Effector memory CD4-positive, alpha-beta T cell (primary cell): Measurements from ENCODE around the gene PNPLA8.
"Not testable (repeated sequence)": the region's sequence is repeated elsewhere in the genome, so short reads cannot be mapped to it uniquely, and the experiment has no call there.

Experiments used
- DNase-seq, 3 donors: peaks; one replicate each; pipeline ENCODE4 v3.0.0-alpha.2; 2020
- H3K27ac ChIP-seq: 2 replicates; pipeline ENCODE4 v1.7.0; 2013; ENCODE audit warnings: mild to moderate bottlenecking, low read length, moderate library complexity; ENCODE audit not compliant: insufficient read depth, poor library complexity, severe bottlenecking
- H3K27me3 ChIP-seq: replicated peaks from 2 replicates; pipeline ENCODE4 v1.7.0; 2013; ENCODE audit warnings: mild to moderate bottlenecking, low read length; ENCODE audit not compliant: insufficient read depth, control insufficient read depth, poor library complexity, severe bottlenecking
- H3K36me3 ChIP-seq: 2 replicates; pipeline ENCODE4 v1.7.0; 2013; ENCODE audit warnings: mild to moderate bottlenecking, low read length, moderate library complexity; ENCODE audit not compliant: control insufficient read depth, insufficient read depth
- H3K4me1 ChIP-seq: 2 replicates; pipeline ENCODE4 v1.7.0; 2013; ENCODE audit warnings: low read length, mild to moderate bottlenecking; ENCODE audit not compliant: control insufficient read depth, insufficient read depth, poor library complexity, severe bottlenecking
- H3K4me3 ChIP-seq: 2 replicates; pipeline ENCODE4 v1.7.0; 2013; ENCODE audit warnings: low read length, low read depth, mild to moderate bottlenecking; ENCODE audit not compliant: insufficient read depth, poor library complexity, severe bottlenecking
- H3K9me3 ChIP-seq: 2 replicates; pipeline ENCODE4 v1.7.0; 2013; ENCODE audit warnings: mild to moderate bottlenecking, low read length, moderate library complexity; ENCODE audit not compliant: control insufficient read depth

The PNPLA8 gene

DNA sequence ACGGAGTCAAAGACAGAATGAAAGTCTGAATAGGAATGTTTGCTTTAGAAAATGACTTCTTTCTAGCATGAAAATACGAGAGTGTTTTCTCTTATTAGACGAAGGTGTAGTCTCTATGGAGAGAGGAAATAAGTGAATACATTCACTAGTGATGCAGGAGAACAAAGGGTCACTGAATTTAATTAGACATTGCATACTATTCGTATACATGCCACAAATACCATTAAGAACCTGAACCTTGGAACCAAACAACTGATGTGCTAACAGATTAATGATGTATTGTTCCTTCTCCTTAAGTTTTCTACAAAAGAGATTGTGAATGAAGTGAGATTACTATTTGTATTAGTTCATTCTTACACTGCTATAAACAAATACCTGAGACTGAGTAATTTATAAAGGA, 33.3 kb upstream of the PNPLA8 start:
- peaks cover 7% of the 10 kb centered on the region for H3K9me3 ChIP-seq
- no peaks in the 10 kb centered on the region for H3K4me1 ChIP-seq
- no peaks in the 10 kb centered on the region for H3K36me3 ChIP-seq
- H3K27me3 ChIP-seq: no peaks in the 10 kb centered on the region
- no peak for DNase-seq
- no peak overlapping the region for H3K27ac ChIP-seq
- H3K4me3 ChIP-seq: no peak overlapping the region

DNA sequence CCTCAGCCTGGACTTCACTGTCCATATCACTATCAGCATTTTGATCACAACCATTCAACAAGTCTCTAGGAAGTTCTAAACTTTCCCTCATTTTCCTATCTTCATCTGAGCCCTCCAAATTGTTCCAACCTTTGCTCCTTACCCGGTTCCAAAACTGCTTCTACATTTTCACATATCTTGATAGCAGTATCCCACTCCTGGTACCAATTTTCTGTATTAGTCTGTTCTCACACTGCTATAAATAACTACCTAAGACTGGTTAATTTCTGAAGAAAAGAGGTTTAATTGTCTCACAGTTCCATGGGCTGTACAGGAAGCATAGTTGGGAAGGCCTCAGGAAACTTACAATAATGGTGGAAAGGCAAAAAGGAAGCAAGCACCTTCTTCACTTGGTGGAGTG, 31.7 kb upstream of the PNPLA8 start:
- Histone ChIP-seq H3K4me3 (no peak overlapping the region), H3K27ac (no peak overlapping the region), H3K4me1 (no peaks in the 10 kb centered on the region), H3K36me3 (no peaks in the 10 kb centered on the region), H3K9me3 (peaks cover 7% of the 10 kb centered on the region), H3K27me3 (no peaks in the 10 kb centered on the region)
- DNase-seq: no peak

DNA sequence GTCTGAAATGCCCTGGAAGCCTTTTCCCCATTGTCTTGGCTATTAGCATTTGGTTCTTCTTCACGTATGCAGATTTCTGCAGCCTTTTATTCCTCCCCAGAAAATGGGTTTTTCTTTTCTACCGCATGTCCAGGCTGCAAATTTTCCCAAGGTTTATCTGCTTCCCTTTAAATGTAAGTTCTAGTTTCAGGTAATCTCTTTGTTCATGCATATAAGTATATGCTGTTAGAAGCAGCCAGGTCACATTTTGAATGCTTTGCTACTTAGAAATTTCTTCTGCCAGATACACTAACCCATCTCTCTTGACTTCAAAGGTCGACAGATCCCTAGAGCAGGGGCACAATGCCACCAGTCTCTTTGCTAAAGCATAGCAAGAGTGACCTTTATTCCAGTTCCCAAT, 31.3 kb upstream of the PNPLA8 start:
- Histone ChIP-seq H3K27me3 (no peaks in the 10 kb centered on the region), H3K9me3 (peaks cover 7% of the 10 kb centered on the region), H3K4me3 (no peak overlapping the region), H3K27ac (no peak overlapping the region), H3K36me3 (no peaks in the 10 kb centered on the region), H3K4me1 (no peaks in the 10 kb centered on the region)
- DNase-seq: no peak

DNA sequence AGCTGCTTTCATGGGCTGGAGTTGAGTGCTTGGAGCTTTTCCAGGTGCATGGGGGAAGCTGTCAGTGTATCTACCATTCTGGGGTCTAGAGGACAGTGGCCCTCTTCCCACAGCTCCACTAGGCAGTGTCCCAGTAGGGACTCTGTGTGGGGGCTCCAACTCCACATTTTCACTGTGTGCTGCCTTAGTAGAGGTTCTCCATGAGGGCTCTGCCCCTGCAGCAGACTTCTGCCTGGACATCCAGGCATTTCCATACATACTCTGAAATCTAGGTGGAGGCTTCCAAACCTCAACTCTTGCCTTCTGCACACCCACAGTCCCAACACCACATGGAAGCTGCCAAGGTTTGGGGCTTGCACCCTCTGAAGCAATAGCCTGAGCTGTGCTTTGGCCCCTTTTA, 30.7 kb upstream of the PNPLA8 start:
- not testable (repeated sequence) for H3K4me3 ChIP-seq, H3K4me1 ChIP-seq, H3K27ac ChIP-seq, DNase-seq, H3K9me3 ChIP-seq, H3K27me3 ChIP-seq, H3K36me3 ChIP-seq

DNA sequence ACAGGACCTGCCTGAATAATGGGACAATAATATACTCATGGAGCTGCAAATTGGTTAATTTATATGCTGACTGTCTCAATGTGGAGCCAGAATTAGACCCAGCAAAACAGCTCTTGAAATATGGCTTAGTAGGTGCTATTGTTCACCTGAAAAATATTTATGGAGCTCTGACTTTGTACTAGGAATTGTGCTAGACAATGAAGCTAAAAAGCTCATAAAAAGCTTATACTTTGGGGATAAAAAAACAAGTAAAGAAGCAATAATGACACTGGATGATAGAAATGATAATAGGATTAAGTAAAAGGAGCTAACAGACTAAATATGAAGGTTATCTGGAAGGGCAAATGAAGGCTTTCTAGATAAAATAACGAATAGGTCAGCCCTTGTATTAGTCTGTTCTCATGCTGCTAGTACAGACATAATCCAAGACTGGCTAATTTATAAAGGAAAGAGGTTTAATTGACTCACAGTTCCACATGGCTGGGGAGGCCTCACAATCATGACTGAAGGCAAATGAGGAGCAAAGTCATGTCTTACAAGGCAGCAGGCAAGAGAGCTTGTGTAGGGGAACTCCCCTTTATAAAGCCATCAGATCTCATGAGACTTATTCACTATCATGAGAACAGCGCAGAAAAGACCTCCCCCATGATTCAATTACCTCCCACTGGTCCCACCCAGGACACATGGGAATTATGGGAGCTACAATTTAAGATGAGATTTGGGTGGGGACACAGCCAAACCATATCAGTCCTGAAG, 22.4 kb upstream of the PNPLA8 start:
- H3K27ac ChIP-seq, H3K36me3 ChIP-seq, H3K9me3 ChIP-seq, H3K4me1 ChIP-seq, H3K4me3 ChIP-seq, DNase-seq, H3K27me3 ChIP-seq: not testable (repeated sequence)

DNA sequence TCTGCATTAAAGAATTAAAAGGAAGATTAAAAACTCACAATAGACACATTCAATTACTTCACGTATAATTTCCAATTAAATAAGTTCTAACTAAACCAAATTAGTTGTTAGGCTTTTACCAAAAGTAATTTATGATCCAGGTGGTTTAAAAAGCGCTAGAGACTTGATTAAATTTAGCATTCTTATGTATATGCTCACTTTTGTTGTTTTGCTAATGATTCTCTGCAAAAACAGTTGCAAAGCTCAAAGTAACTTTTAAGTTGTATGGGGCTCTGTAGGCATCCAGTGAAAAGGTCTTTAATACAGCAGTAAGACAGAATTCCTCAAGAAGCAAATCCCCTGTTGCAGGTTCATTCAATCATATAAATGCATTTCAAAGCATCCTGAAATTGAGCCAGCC, 15.5 kb upstream of the PNPLA8 start:
- no peaks in the 10 kb centered on the region for H3K27me3 ChIP-seq
- no peaks in the 10 kb centered on the region for H3K4me1 ChIP-seq
- H3K4me3 ChIP-seq: no peak overlapping the region
- no peaks in the 10 kb centered on the region for H3K36me3 ChIP-seq
- H3K9me3 ChIP-seq: no peaks in the 10 kb centered on the region
- no peak overlapping the region for H3K27ac ChIP-seq
- DNase-seq: no peak

DNA sequence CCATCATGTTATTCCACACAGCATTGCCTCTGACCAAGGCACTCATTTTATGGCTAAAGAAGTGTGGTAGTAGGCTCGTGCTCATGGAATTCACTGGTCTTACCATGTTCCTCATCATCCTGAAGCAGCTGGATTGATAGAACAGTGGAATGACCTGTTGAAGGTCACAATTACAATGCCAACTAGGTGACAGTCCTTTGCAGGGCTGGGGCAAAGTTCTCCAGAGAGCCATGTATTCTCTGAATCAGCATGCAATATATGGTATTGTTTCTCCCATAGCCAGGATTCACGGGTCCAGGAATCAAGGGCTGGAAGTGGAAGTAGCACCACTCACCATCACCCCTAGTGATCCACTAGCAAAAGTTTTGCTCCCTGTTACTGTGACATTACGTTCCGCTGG, 12.8 kb upstream of the PNPLA8 start:
- H3K9me3 ChIP-seq, H3K36me3 ChIP-seq, H3K27ac ChIP-seq, H3K4me3 ChIP-seq, H3K27me3 ChIP-seq, DNase-seq, H3K4me1 ChIP-seq: not testable (repeated sequence)

DNA sequence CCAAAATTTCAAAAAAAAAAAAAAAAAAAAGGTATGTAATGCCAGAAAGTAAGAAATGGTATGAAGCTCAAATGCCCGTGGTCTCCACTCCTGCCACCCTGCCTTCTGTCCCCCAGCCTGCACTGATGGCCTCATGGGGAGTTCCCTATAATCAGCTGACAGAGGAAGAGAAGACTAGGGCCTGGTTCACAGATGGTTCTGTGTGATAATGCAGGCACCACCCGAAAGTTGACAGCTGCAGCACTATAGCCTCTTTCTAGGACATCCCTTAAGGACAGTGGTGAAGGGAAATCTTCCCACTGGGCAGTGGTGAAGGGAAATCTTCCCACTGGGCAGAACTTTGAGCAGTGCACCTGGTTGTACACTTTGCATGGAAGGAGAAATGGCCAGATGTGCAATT, 12.3 kb upstream of the PNPLA8 start:
- not testable (repeated sequence) for DNase-seq, H3K9me3 ChIP-seq, H3K4me1 ChIP-seq, H3K4me3 ChIP-seq, H3K36me3 ChIP-seq, H3K27ac ChIP-seq, H3K27me3 ChIP-seq

DNA sequence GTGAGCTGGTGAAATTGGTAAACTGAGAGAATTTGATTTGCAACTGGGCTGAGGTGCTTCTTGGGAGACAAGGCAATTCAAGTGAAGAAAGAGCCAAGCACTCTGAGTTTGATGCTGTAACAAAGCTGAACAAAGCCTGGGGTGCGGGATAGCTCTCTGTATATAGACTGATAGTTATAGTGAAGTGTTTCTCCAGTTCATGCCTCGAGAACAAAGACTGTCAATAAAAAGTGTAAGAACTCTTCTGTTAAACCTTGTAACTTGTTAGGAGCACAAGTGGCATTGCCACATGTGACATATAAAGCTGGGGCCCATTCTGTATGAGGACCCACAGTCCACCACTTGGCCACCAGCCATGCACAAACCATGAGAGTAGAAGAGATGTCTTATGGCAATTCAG, 11.3 kb upstream of the PNPLA8 start:
- no peaks in the 10 kb centered on the region for H3K36me3 ChIP-seq
- DNase-seq: no peak
- H3K27ac ChIP-seq: no peak overlapping the region
- H3K9me3 ChIP-seq: no peaks in the 10 kb centered on the region
- H3K4me3 ChIP-seq: no peak overlapping the region
- no peaks in the 10 kb centered on the region for H3K4me1 ChIP-seq
- no peaks in the 10 kb centered on the region for H3K27me3 ChIP-seq

DNA sequence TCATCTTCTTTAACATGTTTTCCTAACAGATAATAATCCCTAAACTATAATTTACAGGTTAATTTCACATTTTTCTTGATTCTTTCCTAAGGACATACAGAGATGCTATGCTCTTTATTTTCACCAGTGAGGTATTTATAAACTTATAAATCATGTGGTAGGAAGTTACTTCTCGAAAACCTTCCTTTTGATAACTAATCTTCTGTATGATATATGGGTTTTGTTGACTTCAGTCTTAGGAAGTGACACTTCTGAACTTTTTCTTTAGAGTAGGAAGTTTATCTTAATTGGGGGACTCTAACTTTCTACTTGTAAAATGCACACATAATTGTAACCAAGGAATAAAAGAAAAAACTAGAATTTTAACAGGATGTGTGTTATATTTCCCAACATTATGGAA, 9.8 kb upstream of the PNPLA8 start:
- no peaks in the 10 kb centered on the region for H3K36me3 ChIP-seq
- DNase-seq: no peak
- no peak overlapping the region for H3K27ac ChIP-seq
- H3K4me1 ChIP-seq: no peaks in the 10 kb centered on the region
- H3K4me3 ChIP-seq: no peak overlapping the region
- H3K9me3 ChIP-seq: no peaks in the 10 kb centered on the region
- no peaks in the 10 kb centered on the region for H3K27me3 ChIP-seq
